HG03095 (cell line): Measurements from ENCODE around the gene C1orf50.
A peak's percentile ranks its signal among the peaks of the same experiment; 100 is the strongest.
"Not testable (repeated sequence)": the region's sequence is repeated elsewhere in the genome, so short reads cannot be mapped to it uniquely, and the experiment has no call there.

Experiments used
- ATAC-seq: cut with Tn5 transposase; IDR thresholded peaks from one replicate; pipeline ENCODE4 v1.9.1; 2021; ENCODE audit warnings: moderate library complexity; ENCODE audit not compliant: unreplicated experiment

Gene C1orf50

DNA sequence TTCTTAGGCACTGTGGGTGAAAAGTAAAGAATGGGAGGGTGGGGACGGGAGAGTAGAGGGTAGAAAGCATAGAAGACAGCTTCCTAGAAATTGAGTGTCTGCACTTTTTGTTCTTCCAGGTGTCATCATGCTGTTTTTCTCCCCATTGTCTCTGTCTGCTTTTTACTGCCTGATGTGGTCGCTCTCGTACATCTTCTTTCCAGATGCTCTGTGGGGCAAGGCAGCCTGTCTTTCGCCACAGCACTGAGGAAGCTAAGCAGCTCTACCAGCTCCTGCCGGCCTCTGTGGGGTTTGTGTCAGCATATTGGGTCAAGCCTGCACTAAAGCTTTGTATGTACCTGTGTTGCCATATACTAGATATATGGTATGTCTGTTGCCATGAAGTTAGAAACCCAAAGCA lies 30.9 kb downstream of the C1orf50 start:
- no peak for ATAC-seq

DNA sequence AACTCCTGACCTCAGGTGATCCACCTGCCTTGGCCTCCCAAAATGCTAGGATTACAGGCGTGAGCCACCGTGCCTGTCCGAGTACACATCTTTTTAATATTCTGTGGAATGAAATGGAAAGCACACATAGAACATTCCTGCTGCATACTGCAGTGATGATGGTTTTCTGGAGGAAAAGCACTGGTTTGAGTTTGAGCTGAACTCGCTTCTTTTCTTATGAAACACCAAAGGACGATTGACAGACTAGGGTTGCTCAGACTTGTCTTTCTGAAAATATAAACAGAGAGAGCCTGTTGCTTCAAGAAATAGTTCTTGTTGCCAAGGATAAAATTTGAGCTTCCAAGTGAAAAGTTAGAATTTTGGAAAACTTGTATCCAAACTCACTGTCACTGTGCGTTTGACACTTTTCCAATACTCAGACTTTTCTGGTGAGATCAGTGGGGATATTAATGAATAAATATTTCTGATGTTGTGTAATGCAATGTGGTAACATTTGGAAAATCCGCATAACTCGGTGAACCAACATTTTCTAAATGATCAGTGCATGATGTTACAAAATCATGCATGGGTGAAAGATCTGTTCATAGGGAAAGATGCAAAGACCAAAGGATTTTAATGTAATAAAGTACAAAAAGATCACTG lies 34.9 kb downstream of the C1orf50 start:
- ATAC-seq: no peak

DNA sequence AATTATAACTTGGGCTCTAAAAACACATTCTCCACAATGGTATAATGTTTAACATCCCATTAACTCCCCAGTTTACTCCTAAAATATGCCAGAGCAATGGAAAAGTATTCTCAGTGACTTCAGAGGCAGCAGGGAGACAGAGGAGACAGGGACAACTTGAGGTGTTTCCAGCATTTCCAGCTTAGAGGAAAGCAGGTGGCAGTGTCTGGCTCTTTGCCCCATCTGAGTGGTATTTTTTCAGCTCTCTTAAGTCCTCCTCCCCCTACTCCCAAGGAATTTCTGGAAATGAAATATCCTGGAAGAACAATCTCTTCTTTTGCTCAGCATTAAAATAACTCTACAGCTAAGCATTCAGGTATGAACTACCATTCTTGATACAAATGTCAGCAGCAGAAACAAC lies 39.1 kb downstream of the C1orf50 start:
- ATAC-seq: no peak

DNA sequence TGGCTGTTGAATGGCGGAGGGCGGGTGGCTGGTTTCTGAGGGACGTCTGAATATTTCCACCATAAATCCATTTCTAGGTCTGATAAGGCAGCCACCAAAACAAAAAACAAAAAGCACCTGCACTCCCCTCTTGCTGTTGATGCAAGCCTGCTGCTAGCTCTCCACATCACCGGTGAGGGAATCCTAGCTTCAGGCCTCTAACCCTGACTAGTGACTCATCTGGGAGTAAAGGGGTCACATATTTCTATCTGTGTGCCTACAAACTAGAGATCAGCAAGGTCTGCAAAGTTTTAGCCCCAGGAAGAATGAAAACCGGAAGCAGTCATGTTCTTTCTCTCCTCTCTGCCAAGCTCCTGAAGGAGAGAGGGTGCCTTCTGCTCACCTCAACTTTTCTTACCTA lies 39.5 kb downstream of the C1orf50 start:
- no peak for ATAC-seq

GRCh38 chr1:42807056-42807668 lies 40.1 kb downstream of the C1orf50 start:
- ATAC-seq: no peak

DNA sequence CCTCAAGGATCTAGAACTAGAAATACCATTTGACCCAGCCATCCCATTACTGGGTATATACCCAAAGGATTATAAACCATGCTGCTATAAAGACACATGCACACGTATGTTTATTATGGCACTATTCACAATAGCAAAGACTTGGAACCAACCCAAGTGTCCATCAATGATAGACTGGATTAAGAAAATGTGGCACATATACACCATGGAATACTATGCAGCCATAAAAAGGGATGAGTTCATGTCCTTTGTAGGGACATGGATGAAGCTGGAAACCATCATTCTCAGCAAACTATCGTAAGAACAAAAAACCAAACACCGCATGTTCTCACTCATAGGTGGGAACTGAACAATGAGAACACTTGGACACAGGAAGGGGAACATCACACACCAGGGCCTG lies 47.8 kb downstream of the C1orf50 start:
- not testable (repeated sequence) for ATAC-seq

DNA sequence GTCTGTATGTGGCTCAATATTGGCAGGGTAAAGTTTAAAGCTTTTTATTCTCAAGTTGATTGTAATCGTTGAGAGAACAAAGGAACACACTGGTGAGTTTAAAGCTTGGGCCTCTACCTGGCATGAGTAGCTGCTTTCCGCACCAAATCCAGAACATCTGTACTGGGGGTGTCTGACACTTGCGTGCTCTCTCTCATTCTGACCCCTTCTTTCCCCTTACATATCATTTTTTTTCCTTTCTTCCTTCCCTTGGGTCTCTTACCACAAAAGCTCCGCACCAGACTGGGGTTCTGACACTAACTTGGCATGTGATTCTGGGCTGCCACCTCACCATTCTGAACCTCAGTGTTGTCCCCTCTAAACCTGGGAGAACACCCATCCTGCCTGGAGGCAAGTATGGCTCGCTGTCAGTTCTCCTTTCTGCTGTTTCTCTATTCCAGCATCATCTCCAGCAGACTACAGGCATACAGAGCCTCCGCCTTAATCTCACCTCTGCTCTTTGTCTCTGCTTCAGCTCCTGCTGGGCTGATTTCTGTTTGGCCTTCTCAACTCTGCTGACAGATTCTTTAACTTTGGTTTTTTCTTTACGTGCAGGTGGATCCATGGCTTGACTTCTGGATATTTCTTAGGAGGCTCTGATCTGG lies 49.0 kb downstream of the C1orf50 start:
- peak; percentile 11 for ATAC-seq

GRCh38 chr1:42816585-42817439 lies 49.8 kb downstream of the C1orf50 start, which contains the start of the genes ERMAP and SVBP:
Gene ERMAP (plus strand): TSS chr1:42817122. CDS start chr1:42830449, 13,327 bp downstream.
Gene SVBP (minus strand): TSS chr1:42817397. CDS start chr1:42816544, 853 bp downstream.
- peak; percentile 76 for ATAC-seq

- ATAC-seq: no peak
Measured at GRCh38 chr1:42817440-42817767, 50.4 kb downstream of the C1orf50 start.

- no peak for ATAC-seq
Measured at GRCh38 chr1:42817976-42818375, 50.9 kb downstream of the C1orf50 start.

- no peak for ATAC-seq
Measured at GRCh38 chr1:42820813-42821212, 53.8 kb downstream of the C1orf50 start.

GRCh38 chr1:42821690-42822089 lies 54.6 kb downstream of the C1orf50 start:
- no peak for ATAC-seq

DNA sequence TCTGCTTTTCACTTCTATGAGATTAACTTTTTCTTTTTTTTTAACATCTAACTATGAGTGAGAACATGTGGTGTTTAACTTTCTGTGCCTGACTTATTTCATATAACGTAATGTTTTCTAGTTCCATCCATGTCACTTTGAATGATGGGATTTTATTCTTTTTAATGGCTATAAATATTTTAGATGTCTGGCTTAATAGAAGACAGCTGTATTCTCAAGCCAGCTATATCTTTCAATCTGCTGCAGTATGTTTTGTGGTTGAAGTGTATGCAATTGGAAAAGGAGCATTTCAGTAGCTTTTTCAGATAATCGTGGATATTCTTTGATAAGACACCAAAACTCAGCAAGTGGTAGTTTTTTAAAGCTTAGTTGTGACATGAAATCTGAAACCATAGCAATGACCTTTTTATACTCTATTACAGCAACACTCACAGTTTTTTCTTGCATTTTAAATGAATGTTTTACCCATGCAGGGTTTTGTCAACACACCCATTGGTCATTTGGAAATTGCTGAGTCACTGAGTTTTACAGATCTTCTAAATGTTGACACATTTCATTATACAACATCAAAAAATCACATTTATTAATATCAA lies 55.8 kb downstream of the C1orf50 start:
- no peak for ATAC-seq

GRCh38 chr1:42824481-42825035 lies 57.5 kb downstream of the C1orf50 start:
- no peak for ATAC-seq

DNA sequence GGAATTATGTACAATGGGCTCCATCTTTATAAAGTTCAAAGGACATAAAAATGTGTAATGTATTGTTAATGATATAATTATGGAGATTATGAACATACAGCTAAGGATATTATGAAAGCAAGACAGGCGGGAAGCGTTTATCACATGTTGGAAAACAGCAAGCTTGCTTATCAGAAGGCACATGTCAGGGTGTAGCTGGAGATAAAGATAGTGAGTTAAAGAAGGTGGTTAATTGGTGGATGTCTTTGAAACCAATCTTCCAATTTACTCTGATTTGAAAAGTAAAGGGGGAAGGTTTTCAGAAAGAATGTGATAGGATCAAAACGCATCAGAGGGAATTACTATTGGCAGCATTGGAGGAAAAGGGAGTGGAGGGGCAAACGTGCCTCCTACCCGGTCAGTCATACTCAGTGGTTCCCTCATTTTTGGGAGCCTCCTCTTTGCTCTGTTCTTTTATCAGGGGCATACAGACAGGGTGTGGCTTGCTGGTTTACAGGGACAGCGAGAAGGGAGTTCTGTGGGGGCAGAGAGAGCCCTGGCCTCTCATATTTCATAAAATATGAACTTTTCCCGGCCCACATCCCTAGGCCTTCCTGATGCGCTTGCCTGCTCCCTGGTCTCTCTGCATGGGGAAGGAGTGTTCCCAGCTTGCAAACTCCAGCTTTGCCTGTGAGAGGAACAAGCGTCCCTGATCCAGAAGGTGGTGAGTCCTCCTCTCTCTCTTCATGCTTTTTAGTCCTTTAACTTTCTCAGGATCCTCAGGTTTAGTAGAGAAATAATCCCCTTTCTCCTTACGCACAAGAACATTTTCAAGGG lies 58.2 kb downstream of the C1orf50 start:
- ATAC-seq: no peak
